ENCODE measurements around the gene POLR2C. TPM values are rescaled to one million over a fixed set of nuclear protein-coding genes. Genes with fewer than 3 reads are reported as not detected.

The POLR2C gene
- total and polyA plus RNA-seq, 10 of the 15 experiments (the other 5 are each of a cell fraction or from before 2014, with no cell fraction given), result 26.9 to 93.0 (median 57.8) TPM

DNA sequence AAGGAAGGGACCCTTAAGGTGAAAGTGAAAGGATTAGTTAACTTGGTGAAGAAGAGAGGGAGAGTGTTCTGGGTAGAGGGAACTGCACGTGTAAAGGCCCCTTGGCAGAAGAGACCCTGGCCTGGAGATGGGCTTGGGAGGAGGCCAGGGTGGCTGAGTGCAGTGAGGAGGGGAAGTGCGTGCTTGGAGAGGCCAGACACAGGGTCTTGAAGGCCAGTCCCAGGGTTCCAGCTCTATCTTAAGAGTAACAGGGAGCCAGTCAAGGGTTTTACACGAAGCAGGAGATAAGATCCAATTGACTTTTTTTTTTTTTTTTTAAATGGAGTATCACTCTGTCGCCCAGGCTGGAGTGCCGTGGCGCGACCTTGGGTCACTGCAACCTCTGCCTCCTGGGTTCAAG, 39.0 kb downstream of the POLR2C start:
- in situ Hi-C loops (cut with MboI) (no loop called here), intact Hi-C loops (cut with micrococcal nuclease; ENCODE audit: unreplicated experiment) (no loop called here)
- Histone ChIP-seq H3K36me3 (ENCODE audit: control insufficient read depth in 2 of 2, insufficient read depth in 2 of 2, low read length in 1 of 2) (no peaks in the 10 kb centered on the region), H4K20me1 (ENCODE audit: control insufficient read depth, insufficient read depth) (no peaks in the 10 kb centered on the region), H3K4me1 (ENCODE audit: control insufficient read depth, insufficient read depth, low read length) (no peaks in the 10 kb centered on the region), H3K4me3 (no peak overlapping the region), H3K79me2 (ENCODE audit: control insufficient read depth, insufficient read depth, low read length) (no peaks in the 10 kb centered on the region), H3K27ac (ENCODE audit: control insufficient read depth, insufficient read depth) (no peak overlapping the region), H3K9me3 (replicated peaks; ENCODE audit: control insufficient read depth, insufficient read depth, low read length) (no peaks in the 10 kb centered on the region), H3K27me3 (replicated peaks in 1 of 2; ENCODE audit: control insufficient read depth in 2 of 2, insufficient read depth in 2 of 2, low read length in 1 of 2) (no peaks in the 10 kb centered on the region; a peak in 1 of 4 replicates), H3K4me2 (ENCODE audit: control insufficient read depth, insufficient read depth) (no peak overlapping the region), H3K9ac (ENCODE audit: control insufficient read depth, insufficient read depth, low read length) (no peak overlapping the region), H2AFZ (ENCODE audit: control insufficient read depth, low read depth, low read length) (no peak overlapping the region)
- SMC1A ChIA-PET (ENCODE audit: uncharacterized antibody, unreplicated experiment), result interaction anchor here (1.5 kb wide), 1 partner anchor 19 kb away, joined by 6 read pairs; no protein-coding TSS in a partner anchor
- CTCF ChIA-PET, result no interaction called here
- no peak for ATAC-seq
- no TSS peak for BruUV-seq (replicated peaks)
- TF ChIP-seq MEF2A (IDR thresholded peaks at IDR 0.05; ENCODE audit: insufficient read depth, low read depth, low read length), result no peak
- TF ChIP-seq ZNF24 (IDR thresholded peaks at IDR 0.05), result no peak
- no peak for TF ChIP-seq ZNF207 (IDR thresholded peaks at IDR 0.05; ENCODE audit: borderline replicate concordance)
- TF ChIP-seq STAT1 (conservative IDR thresholded peaks at IDR 0.05), result no peak
- TF ChIP-seq NR2C2 (IDR thresholded peaks at IDR 0.05; ENCODE audit: borderline replicate concordance, control insufficient read depth, insufficient read length, low read depth), result no peak
- no peak for TF ChIP-seq MTA2 (IDR thresholded peaks at IDR 0.05; ENCODE audit: low read depth)
- TF ChIP-seq, protein P1, sequence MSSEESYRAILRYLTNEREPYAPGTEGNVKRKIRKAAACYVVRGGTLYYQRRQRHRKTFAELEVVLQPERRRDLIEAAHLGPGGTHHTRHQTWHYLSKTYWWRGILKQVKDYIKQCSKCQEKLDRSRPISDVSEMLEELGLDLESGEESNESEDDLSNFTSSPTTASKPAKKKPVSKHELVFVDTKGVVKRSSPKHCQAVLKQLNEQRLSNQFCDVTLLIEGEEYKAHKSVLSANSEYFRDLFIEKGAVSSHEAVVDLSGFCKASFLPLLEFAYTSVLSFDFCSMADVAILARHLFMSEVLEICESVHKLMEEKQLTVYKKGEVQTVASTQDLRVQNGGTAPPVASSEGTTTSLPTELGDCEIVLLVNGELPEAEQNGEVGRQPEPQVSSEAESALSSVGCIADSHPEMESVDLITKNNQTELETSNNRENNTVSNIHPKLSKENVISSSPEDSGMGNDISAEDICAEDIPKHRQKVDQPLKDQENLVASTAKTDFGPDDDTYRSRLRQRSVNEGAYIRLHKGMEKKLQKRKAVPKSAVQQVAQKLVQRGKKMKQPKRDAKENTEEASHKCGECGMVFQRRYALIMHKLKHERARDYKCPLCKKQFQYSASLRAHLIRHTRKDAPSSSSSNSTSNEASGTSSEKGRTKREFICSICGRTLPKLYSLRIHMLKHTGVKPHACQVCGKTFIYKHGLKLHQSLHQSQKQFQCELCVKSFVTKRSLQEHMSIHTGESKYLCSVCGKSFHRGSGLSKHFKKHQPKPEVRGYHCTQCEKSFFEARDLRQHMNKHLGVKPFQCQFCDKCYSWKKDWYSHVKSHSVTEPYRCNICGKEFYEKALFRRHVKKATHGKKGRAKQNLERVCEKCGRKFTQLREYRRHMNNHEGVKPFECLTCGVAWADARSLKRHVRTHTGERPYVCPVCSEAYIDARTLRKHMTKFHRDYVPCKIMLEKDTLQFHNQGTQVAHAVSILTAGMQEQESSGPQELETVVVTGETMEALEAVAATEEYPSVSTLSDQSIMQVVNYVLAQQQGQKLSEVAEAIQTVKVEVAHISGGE (CRISPR knock-in tag; IDR thresholded peaks at IDR 0.05), result no peak
- TF ChIP-seq SPI1 (IDR thresholded peaks at IDR 0.05; ENCODE audit: borderline replicate concordance, insufficient read depth, low read depth, low read length), result no peak
- TF ChIP-seq ZNF274 (IDR thresholded peaks at IDR 0.05; ENCODE audit: insufficient read depth, insufficient read length), result no peak
- TF ChIP-seq STAT3 (IDR thresholded peaks at IDR 0.05; ENCODE audit: low read depth, low read length), result no peak
- no peak for TF ChIP-seq RAD51 (IDR thresholded peaks at IDR 0.05)
- TF ChIP-seq TCF12 (IDR thresholded peaks at IDR 0.05; ENCODE audit: low read depth, low read length), result no peak
- TF ChIP-seq, protein P2, sequence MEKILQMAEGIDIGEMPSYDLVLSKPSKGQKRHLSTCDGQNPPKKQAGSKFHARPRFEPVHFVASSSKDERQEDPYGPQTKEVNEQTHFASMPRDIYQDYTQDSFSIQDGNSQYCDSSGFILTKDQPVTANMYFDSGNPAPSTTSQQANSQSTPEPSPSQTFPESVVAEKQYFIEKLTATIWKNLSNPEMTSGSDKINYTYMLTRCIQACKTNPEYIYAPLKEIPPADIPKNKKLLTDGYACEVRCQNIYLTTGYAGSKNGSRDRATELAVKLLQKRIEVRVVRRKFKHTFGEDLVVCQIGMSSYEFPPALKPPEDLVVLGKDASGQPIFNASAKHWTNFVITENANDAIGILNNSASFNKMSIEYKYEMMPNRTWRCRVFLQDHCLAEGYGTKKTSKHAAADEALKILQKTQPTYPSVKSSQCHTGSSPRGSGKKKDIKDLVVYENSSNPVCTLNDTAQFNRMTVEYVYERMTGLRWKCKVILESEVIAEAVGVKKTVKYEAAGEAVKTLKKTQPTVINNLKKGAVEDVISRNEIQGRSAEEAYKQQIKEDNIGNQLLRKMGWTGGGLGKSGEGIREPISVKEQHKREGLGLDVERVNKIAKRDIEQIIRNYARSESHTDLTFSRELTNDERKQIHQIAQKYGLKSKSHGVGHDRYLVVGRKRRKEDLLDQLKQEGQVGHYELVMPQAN (conservative IDR thresholded peaks at IDR 0.05), result no peak
- TF ChIP-seq, protein P3, sequence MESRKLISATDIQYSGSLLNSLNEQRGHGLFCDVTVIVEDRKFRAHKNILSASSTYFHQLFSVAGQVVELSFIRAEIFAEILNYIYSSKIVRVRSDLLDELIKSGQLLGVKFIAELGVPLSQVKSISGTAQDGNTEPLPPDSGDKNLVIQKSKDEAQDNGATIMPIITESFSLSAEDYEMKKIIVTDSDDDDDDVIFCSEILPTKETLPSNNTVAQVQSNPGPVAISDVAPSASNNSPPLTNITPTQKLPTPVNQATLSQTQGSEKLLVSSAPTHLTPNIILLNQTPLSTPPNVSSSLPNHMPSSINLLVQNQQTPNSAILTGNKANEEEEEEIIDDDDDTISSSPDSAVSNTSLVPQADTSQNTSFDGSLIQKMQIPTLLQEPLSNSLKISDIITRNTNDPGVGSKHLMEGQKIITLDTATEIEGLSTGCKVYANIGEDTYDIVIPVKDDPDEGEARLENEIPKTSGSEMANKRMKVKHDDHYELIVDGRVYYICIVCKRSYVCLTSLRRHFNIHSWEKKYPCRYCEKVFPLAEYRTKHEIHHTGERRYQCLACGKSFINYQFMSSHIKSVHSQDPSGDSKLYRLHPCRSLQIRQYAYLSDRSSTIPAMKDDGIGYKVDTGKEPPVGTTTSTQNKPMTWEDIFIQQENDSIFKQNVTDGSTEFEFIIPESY (IDR thresholded peaks at IDR 0.05), result no peak
- TF ChIP-seq SMAD5 (IDR thresholded peaks at IDR 0.05; ENCODE audit: low read depth), result no peak
- TF ChIP-seq, protein P4, sequence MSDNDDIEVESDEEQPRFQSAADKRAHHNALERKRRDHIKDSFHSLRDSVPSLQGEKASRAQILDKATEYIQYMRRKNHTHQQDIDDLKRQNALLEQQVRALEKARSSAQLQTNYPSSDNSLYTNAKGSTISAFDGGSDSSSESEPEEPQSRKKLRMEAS (IDR thresholded peaks at IDR 0.05; ENCODE audit: low read depth, low read length), result no peak
- no peak for DNase-seq (ENCODE audit: low read depth, low spot score)
- POLR2A ChIA-PET, result no interaction called here
- no peak for FAIRE-seq
- RAD21 ChIA-PET (ENCODE audit: unreplicated experiment), result no interaction called here
- 38% methylated on average over 6 of the region's 7 CpGs for WGBS (ENCODE audit: insufficient coverage, insufficient replicate concordance, low lambda C conversion rate, missing lambda C conversion rate)
